Dendritic cell treated with granulocyte-macrophage colony-stimulating factor and Interleukin-4, amounts not matched to agents 40 ng/mL and 50 ng/mL, for 4 days (primary cell): Measurements from ENCODE around the gene EDDM13.
"Not testable (repeated sequence)": the region's sequence is repeated elsewhere in the genome, so short reads cannot be mapped to it uniquely, and the experiment has no call there.

Source experiments
- H3K27ac Mint-ChIP-seq: one replicate; pipeline ENCODE4 v1.8.0; 2022; ENCODE audit warnings: mild to moderate bottlenecking, mixed read lengths
- H3K27me3 Mint-ChIP-seq: one replicate; pipeline ENCODE4 v1.8.0; 2022; ENCODE audit warnings: mild to moderate bottlenecking, mixed read lengths
- H3K36me3 Mint-ChIP-seq: one replicate; pipeline ENCODE4 v1.8.0; 2022; ENCODE audit warnings: low read depth, mixed read lengths
- H3K4me1 Mint-ChIP-seq: one replicate; pipeline ENCODE4 v1.8.0; 2022; ENCODE audit warnings: low read depth, mixed read lengths
- H3K4me3 Mint-ChIP-seq: one replicate; pipeline ENCODE4 v1.8.0; 2022; ENCODE audit warnings: mild to moderate bottlenecking, moderate library complexity, mixed read lengths
- H3K9me3 Mint-ChIP-seq: one replicate; pipeline ENCODE4 v1.8.0; 2022; ENCODE audit warnings: mixed read lengths
- intact Hi-C: fragments of 100-400 bp; cut with micrococcal nuclease; formaldehyde crosslinking; loops from one replicate; pipeline ENCODE4 v1.15.0; 2022

Gene EDDM13, protein sequence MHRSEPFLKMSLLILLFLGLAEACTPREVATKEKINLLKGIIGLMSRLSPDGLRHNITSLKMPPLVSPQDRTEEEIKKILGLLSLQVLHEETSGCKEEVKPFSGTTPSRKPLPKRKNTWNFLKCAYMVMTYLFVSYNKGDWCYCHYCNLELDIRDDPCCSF

DNA sequence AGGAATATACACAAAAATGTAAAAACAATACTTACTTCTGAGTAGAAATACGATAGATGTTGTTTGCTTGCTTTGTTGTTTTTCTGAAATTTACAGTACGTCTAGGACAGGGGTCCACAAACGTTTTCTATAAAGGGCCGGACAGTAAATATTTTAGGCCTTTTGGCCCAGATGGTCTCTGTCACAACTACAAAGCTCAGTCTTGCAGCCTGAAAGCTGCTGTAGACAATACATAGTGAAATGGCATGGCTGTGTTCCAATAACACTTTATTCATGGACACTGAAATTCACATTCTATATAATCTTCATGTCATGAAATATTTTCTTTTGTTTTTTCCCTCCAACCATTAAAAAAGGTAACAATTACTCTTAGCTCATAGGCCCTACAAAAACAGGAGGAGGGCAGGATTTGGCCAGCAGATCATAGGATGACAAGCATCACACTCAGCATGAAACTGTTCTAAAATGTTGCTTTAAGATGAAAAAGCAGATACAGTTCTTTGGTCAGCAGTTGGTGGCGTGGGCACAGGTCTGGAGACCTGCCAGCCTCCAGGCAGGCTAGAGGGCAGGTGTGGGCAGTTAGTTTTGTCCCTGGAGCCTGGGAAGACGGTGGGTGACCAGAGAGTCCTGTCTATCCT lies at the start of gene EDDM13:
EDDM13 (plus strand) TSS at position 588 of the 638 bp plus-strand sequence. CDS start 87 bp downstream, outside the sequence.
- H3K36me3 Mint-ChIP-seq = peaks cover 21% of the 10 kb centered on the region
- no peaks in the 10 kb centered on the region for H3K27me3 Mint-ChIP-seq
- no peak within 1 kb of the TSS for H3K4me3 Mint-ChIP-seq
- peak within 1 kb of the TSS; percentile 80 for H3K27ac Mint-ChIP-seq
- peaks cover 38% of the 10 kb centered on the region for H3K4me1 Mint-ChIP-seq
- no peaks in the 10 kb centered on the region for H3K9me3 Mint-ChIP-seq
- intact Hi-C loops = no loop called here

DNA sequence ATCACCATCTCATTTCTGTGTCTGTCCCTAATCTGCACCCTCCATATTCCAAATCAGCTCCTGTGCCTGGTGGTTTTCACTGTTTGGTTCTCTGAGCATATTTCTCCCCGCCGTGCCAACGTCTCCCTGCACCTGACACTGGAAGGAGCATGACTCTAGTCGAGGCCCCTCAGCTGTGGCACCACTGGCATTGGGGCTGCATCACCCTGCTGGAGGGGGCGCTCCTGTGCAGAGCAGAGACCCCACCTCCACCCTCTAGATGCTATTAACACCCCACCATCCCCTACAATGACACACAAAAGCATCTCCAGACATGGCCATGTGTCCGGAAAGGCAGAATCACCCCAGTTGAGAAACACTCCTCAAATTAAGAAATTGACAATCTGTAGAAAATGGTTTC lies 49.6 kb upstream of the EDDM13 start:
- no peak overlapping the region for H3K4me3 Mint-ChIP-seq
- H3K4me1 Mint-ChIP-seq = peaks cover 3% of the 10 kb centered on the region
- H3K9me3 Mint-ChIP-seq = no peaks in the 10 kb centered on the region
- intact Hi-C loops = no loop called here
- H3K27me3 Mint-ChIP-seq = peaks cover 7% of the 10 kb centered on the region
- H3K36me3 Mint-ChIP-seq = peaks cover 47% of the 10 kb centered on the region
- H3K27ac Mint-ChIP-seq = no peak overlapping the region

DNA sequence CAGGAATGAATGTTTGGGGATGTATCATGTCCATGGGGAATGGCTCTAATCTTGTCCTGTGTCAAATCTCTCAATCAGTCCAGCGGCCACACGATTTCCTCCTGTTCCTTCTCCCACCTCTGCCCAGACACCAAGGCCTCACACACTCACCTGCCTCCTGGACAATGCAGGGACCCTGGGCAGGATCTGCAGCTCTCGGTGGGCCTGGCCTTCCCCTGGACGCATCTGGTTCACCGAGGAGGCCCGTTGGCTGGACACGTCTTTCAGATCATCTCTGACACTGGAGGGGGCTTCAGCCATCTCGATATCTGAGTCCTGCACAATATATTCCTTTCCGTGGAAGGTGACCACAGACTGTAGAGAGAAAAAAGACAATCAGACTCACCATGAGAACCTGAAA lies 49.1 kb upstream of the EDDM13 start:
- Mint-ChIP-seq H3K27ac (no peak overlapping the region), H3K4me1 (no peaks in the 10 kb centered on the region), H3K27me3 (peaks cover 2% of the 10 kb centered on the region), H3K36me3 (peaks cover 47% of the 10 kb centered on the region), H3K4me3 (no peak overlapping the region), H3K9me3 (no peaks in the 10 kb centered on the region)
- intact Hi-C loops = no loop called here

DNA sequence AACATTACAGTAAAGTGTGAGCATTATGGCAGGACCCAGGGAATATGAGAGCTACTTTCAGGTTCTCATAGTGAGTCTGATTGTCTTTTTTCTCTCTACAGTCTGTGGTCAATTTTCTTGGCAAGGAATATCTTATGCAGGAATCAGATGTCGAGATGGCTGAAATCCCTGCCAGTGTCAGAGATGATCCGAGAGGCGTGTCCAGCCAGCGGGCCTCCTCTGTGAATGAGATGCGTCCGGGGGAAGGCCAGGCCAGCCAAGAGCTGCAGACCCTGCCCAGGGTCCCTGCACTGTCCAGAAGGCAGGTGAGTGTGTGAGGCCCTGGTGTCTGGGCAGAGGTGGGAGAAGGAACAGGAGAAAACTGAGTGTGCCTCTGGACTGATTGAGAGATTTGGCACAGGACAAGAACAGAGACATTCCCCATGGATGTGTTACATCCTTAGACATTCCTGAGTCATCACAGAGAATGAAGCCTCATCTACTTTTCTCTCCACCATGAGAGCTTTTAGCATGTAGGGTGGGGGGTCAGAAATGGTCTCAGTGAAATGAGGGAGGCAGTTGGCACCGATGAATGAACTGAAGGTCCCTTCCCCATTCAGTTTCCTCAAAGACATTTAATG lies 27.3 kb upstream of the EDDM13 start:
- Mint-ChIP-seq H3K4me3 (no peak overlapping the region), H3K9me3 (no peaks in the 10 kb centered on the region), H3K27ac (no peak overlapping the region), H3K36me3 (peaks cover 15% of the 10 kb centered on the region), H3K4me1 (no peaks in the 10 kb centered on the region), H3K27me3 (no peaks in the 10 kb centered on the region)
- intact Hi-C loops = no loop called here

DNA sequence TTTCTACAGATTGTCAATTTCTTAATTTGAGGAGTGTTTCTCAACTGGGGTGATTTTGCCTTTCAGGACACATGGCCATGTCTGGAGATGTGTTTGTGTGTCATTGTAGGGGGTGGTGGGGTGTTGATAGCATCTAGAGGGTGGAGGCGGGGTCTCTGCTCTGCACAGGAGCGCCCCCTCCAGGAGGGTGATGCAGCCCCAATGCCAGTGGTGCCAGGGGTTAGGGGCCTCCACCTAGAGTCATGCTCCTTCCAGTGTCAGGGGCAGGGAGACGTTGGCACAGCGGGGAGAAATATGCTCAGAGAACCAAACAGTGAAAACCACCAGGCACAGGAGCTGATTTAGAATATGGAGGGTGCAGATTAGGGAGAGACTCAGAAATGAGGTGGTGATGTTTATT lies 26.8 kb upstream of the EDDM13 start:
- H3K4me1 Mint-ChIP-seq, H3K4me3 Mint-ChIP-seq, H3K27ac Mint-ChIP-seq, H3K9me3 Mint-ChIP-seq, intact Hi-C loops, H3K27me3 Mint-ChIP-seq: not testable (repeated sequence)
- H3K36me3 Mint-ChIP-seq = peaks cover 15% of the 10 kb centered on the region

DNA sequence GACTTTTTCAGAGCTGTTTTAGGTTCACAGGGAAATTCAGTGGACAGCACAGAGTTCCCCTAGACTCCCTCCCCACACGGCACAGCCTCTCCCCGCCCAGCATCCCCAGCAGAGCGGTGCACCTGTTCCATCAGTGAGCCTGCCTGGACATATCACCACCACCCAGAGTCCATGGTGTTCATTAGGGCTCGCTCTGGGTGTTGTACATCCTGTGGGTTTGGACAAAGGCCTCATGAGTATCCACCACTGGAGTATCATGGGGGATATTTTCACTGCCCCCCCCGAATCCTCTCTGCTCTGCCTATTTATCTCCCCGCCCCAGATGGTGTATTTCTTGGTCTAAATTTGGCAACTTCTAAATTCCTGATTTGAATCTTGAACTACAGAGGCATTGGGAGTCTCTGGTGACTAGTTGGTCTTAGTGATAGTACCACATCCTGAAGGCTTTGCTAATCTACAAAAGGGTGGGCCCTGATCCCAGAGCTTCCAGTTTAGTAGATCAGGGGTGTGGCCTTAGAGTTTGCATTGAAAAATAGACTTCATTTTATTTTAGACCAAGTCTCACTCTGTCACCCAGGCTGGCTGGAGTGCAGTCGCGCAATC lies 23.7 kb upstream of the EDDM13 start:
- H3K4me3 Mint-ChIP-seq, H3K9me3 Mint-ChIP-seq, H3K4me1 Mint-ChIP-seq, H3K36me3 Mint-ChIP-seq, intact Hi-C loops, H3K27me3 Mint-ChIP-seq, H3K27ac Mint-ChIP-seq: not testable (repeated sequence)

DNA sequence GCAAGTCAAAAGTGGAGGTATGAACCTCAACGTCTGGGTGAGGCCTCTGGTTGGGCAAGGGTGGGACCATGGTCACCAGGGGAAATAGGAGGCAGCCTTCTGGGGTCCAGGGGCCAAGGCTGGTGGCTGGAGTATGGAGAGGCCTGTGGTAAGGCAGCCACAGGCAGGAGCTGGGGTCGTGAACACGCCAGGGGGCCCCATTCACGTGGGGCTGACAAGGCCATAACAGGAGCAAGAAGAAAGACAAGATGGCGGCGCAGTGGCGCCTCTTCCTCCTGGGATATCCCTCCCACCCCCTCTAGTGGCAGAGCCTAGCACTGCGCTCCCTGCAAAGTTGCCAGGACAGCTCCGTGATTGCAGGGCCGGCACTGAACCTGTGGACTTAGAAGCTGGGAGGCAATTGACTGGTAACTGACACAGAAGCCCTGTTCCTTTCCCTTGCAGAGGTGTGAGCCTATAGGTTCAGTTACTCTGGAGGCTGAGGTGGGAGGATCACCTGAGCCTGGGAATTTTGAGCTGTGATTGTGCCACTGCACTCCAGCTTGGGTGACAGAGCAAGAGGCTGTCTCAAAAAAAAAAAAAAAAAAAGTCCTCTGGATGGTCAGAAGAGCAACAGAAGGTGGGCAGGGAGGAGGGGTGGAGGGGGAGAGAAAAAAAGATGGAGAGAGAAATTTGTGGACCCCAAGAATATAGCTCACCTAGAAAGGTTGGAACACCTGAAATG lies 19.7 kb upstream of the EDDM13 start:
- Mint-ChIP-seq H3K4me3 (no peak overlapping the region), H3K9me3 (peaks cover 10% of the 10 kb centered on the region), H3K27ac (peak overlapping the region; percentile 24), H3K4me1 (no peaks in the 10 kb centered on the region), H3K36me3 (no peaks in the 10 kb centered on the region), H3K27me3 (no peaks in the 10 kb centered on the region)
- intact Hi-C loops = loop anchor here (1.0 to 10.0 kb wide), 3 partner anchors 52 to 178 kb away; no protein-coding TSS in a partner anchor

DNA sequence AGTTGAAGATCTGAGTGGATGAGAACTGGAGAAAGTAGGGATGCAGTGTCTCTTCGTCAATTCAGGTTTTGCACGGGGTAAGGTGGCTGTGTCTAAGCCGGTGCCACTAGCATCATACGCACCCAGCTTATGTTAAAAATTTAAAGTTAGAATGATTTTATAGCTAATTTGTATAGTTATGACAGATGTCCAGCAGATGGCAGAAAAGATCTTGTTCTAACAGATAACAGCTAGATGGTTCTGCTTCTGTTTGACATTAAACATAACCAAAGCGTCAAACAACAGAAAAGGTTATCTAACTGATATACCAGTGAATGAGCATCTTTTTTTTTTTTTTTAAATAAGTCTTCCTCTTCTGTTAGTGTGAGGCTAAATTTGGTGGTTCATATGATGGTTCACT lies 18.8 kb upstream of the EDDM13 start:
- H3K9me3 Mint-ChIP-seq = peaks cover 10% of the 10 kb centered on the region
- H3K36me3 Mint-ChIP-seq = peaks cover 7% of the 10 kb centered on the region
- no peak overlapping the region for H3K4me3 Mint-ChIP-seq
- H3K27ac Mint-ChIP-seq = no peak overlapping the region
- H3K27me3 Mint-ChIP-seq = no peaks in the 10 kb centered on the region
- no peaks in the 10 kb centered on the region for H3K4me1 Mint-ChIP-seq
- intact Hi-C loops = loop anchor here (1.0 to 10.0 kb wide), 3 partner anchors 51 to 179 kb away; no protein-coding TSS in a partner anchor

DNA sequence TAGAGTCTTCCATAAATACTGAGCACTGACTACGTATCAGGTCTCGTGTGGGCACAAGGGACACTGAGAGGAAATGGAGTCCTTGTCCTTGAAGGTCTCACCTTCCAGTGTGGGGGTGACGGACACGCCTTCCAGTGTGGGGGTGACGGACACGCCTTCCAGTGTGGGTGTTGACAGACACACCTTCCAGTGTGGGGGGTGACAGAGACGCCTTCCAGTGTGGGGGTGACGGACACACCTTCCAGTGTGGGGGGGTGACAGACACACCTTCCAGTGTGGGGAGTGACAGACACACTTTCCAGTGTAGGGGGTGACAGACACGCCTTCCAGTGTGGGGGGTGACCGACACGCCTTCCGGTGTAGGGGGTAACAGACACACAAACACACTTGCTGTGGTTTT lies 14.3 kb upstream of the EDDM13 start:
- intact Hi-C loops = loop anchor here (10.0 kb wide), 2 partner anchors 47 to 183 kb away; no protein-coding TSS in a partner anchor
- H3K4me1 Mint-ChIP-seq = peaks cover 5% of the 10 kb centered on the region
- H3K27me3 Mint-ChIP-seq = no peaks in the 10 kb centered on the region
- no peak overlapping the region for H3K4me3 Mint-ChIP-seq
- no peaks in the 10 kb centered on the region for H3K9me3 Mint-ChIP-seq
- no peak overlapping the region for H3K27ac Mint-ChIP-seq
- peaks cover 8% of the 10 kb centered on the region for H3K36me3 Mint-ChIP-seq

DNA sequence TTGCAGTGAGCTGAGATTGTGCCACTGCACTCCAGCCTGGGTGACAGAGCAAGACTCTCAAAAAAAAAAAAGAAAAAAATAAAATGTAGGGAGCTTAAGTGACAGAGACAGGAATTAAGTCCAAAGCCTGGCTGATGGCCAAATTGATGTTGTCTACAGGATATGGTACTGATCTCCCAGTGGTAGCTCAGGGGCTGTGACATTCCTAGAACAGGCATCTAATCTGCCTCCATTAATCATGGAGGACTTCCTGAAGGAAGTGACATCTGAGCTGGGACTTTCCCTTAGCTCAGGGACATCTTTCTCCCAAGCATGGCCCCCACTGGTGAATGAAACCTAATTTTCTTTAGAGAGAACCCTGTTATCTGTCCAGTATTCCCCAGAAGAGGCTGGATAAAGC lies 11.4 kb upstream of the EDDM13 start:
- Mint-ChIP-seq H3K27ac (no peak overlapping the region), H3K4me1 (peaks cover 18% of the 10 kb centered on the region)
- intact Hi-C loops = no loop called here

DNA sequence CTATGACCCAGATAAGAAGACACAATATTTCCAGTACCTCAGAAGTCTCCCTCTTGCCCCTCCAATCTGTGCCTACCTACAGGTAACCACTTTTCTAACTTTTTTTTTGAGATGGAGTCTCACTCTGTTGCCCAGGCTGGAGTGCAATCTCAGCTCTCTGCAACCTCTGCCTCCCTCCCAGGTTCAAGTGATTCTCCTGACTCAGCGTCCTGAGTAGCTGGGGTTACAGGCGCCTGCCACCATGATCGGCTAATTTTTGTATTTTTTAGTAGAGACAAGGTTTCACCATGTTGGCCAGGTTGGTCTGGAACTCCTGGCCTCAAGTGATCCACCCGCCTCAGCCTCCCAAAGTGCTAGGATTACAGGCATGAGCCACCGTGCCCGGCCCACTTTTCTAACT lies 10.6 kb upstream of the EDDM13 start:
- H3K36me3 Mint-ChIP-seq, H3K27me3 Mint-ChIP-seq, intact Hi-C loops, H3K4me3 Mint-ChIP-seq, H3K27ac Mint-ChIP-seq, H3K9me3 Mint-ChIP-seq: not testable (repeated sequence)
- peaks cover 18% of the 10 kb centered on the region for H3K4me1 Mint-ChIP-seq

More for the DNA sequence above, 11.4 kb upstream of the EDDM13 start:
- H3K27me3 Mint-ChIP-seq = no peaks in the 10 kb centered on the region
- H3K4me3 Mint-ChIP-seq = no peak overlapping the region
- peaks cover 8% of the 10 kb centered on the region for H3K36me3 Mint-ChIP-seq
- H3K9me3 Mint-ChIP-seq = no peaks in the 10 kb centered on the region

DNA sequence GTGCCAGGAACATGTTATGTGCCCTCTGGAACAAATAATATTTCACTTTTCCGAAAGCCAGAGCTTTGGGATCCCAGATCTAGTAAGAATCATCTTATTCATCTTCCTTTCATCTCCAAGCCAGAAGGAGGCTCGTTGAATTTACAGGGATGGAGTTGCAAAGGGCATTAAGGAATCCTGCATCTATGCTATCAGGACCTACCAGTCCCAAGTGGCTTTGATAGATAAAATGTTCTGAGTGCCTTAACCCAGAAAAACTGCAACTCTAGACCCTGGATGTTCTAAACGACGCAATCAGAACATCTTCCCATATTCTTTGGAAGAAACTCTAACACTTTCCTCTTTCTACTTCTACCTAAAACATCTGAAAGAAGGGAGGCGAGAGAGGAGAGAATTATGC lies 9.2 kb upstream of the EDDM13 start:
- Mint-ChIP-seq H3K9me3 (no peaks in the 10 kb centered on the region), H3K27me3 (no peaks in the 10 kb centered on the region), H3K4me1 (peaks cover 18% of the 10 kb centered on the region), H3K36me3 (peaks cover 5% of the 10 kb centered on the region), H3K4me3 (no peak overlapping the region), H3K27ac (no peak overlapping the region)
- intact Hi-C loops = no loop called here

DNA sequence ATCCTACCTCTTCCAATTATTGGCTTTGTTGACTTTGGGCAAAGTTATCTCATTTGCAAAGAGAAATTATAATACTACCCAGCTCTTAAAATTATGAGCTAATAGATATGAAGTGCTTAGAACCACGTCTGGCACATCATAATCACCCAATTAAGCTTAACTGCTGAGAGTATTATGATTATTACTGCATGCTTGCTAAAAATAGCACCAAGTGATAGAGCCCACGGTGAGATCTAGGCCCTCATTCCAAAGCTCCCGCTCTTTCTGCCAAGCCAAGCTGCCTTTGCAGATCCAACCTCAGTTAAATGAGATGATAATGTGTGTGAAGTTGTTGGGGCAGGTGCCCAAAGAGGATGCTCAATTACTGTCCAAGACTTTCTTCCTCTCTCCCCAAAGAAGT lies 6.5 kb upstream of the EDDM13 start:
- H3K27ac Mint-ChIP-seq = no peak overlapping the region
- peaks cover 7% of the 10 kb centered on the region for H3K36me3 Mint-ChIP-seq
- peaks cover 31% of the 10 kb centered on the region for H3K4me1 Mint-ChIP-seq
- intact Hi-C loops = no loop called here
- H3K27me3 Mint-ChIP-seq = no peaks in the 10 kb centered on the region
- no peaks in the 10 kb centered on the region for H3K9me3 Mint-ChIP-seq
- H3K4me3 Mint-ChIP-seq = no peak overlapping the region

DNA sequence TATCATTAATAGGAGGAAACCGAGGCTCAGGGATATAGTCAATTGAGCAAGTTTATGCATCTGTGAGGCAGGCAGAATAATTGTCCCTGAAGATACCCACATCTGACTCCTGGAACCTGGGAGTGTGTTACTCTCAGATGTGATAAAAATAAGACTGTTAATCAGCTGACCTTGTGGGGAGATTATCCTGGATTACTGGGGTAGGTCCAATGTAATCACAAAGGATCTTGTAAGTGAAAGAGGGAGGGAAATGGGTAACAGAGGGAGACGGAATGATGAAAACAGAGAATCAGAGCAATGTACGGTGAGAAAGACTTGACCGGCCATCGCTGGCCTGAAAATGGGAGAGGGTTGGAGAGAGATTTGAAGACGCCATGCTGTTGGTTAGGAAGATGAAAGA lies 3.2 kb upstream of the EDDM13 start:
- intact Hi-C loops = no loop called here
- Mint-ChIP-seq H3K9me3 (no peaks in the 10 kb centered on the region), H3K27ac (peak overlapping the region; percentile 2), H3K4me1 (peaks cover 47% of the 10 kb centered on the region), H3K27me3 (no peaks in the 10 kb centered on the region), H3K4me3 (no peak overlapping the region), H3K36me3 (peaks cover 15% of the 10 kb centered on the region)
